Uterus (tissue), 4 donors: ENCODE data around the gene TM4SF20. TPM values are rescaled to one million over a fixed set of nuclear protein-coding genes. Genes with fewer than 3 reads are reported as not detected.

Source experiments
- DNase-seq, 2 donors: peaks; one replicate each; pipeline ENCODE4 v3.0.0-alpha.2; 2019 to 2020
- H3K27ac ChIP-seq, 2 donors: fragments of 200-600 bp; sonication (generic); 1 replicate in 1 of 2; 2 replicates in 1 of 2; pipeline ENCODE4 v1.5.1; 2016 to 2018
- H3K27me3 ChIP-seq, 2 donors: fragments of 200-600 bp; sonication (generic); one replicate each; pipeline ENCODE4 v1.5.1; 2018 to 2019; ENCODE audit warnings: control low read depth in 1 of 2
- H3K36me3 ChIP-seq, 2 donors: fragments of 200-600 bp; sonication (generic); one replicate each; pipeline ENCODE4 v1.5.1; 2019; ENCODE audit warnings: control low read depth in 1 of 2
- H3K4me1 ChIP-seq, 2 donors: fragments of 200-600 bp; sonication (generic); one replicate each; pipeline ENCODE4 v1.5.1; 2018 to 2019; ENCODE audit warnings: control low read depth in 1 of 2
- H3K4me3 ChIP-seq, 2 donors: fragments of 200-600 bp; sonication (generic); 1 replicate in 1 of 2; 2 replicates in 1 of 2; pipeline ENCODE4 v1.5.1; 2018 to 2019; ENCODE audit warnings: mild to moderate bottlenecking in 1 of 2
- H3K9me3 ChIP-seq, 2 donors: fragments of 200-600 bp; sonication (generic); one replicate each; pipeline ENCODE4 v1.5.1; 2019; ENCODE audit warnings: control low read depth in 1 of 2
- CTCF ChIP-seq, 4 experiments: fragments of 200-600 bp in 2 of 4; fragments of 450-650 bp in 2 of 4; sonication (generic) in 2 of 4; IDR thresholded peaks; one replicate each; pipeline ENCODE4 v1.5.1; 2016 to 2019; ENCODE audit warnings: antibody characterized with exemption in 4 of 4, mild to moderate bottlenecking in 2 of 4, moderate library complexity in 1 of 4
- POLR2A ChIP-seq, 2 donors: fragments of 450-650 bp; IDR thresholded peaks; one replicate each; pipeline ENCODE4 v1.6.1; 2016; ENCODE audit warnings: antibody characterized with exemption in 2 of 2, mild to moderate bottlenecking in 1 of 2, moderate library complexity in 1 of 2
- intact Hi-C: fragments of 100-400 bp; cut with DNase I; formaldehyde crosslinking; loops from one replicate; pipeline ENCODE4 v1.15.1; 2023; ENCODE audit warnings: low total_unique reads
- total RNA-seq, 4 donors: library from RNA; depleted of rRNA in 3 of 4; stranded (reverse); fragments of >200 nt in 3 of 4; gene quantifications; one replicate each; pipeline versions ENCODE4 v1.1.0 to v1.2.4, GENCODE V29; 2014 to 2023
- donor health status: DM: yes; HTN: yes; CAD: no.

TM4SF20 gene
- total RNA-seq, 4 donors from 2014 or later, result not detected

GRCh38 chr2:227339098-227339599 is 40.0 kb downstream of the TM4SF20 start:
- no peak for DNase-seq
- H3K36me3 ChIP-seq, result no peaks in the 10 kb centered on the region
- no peaks in the 10 kb centered on the region for H3K27me3 ChIP-seq
- no peaks in the 10 kb centered on the region for H3K9me3 ChIP-seq
- no peak overlapping the region for H3K27ac ChIP-seq
- TF ChIP-seq POLR2A (IDR thresholded peaks at IDR 0.05) (no peak), CTCF (IDR thresholded peaks at IDR 0.05) (no peak)
- no peaks in the 10 kb centered on the region for H3K4me1 ChIP-seq
- intact Hi-C loops, result no loop called here
- H3K4me3 ChIP-seq, result no peak overlapping the region

GRCh38 chr2:227337442-227337841 is 41.7 kb downstream of the TM4SF20 start:
- H3K27me3 ChIP-seq, result no peaks in the 10 kb centered on the region
- H3K36me3 ChIP-seq, result no peaks in the 10 kb centered on the region
- H3K4me3 ChIP-seq, result no peak overlapping the region
- H3K4me1 ChIP-seq, result no peaks in the 10 kb centered on the region
- no peak for DNase-seq
- TF ChIP-seq CTCF (IDR thresholded peaks at IDR 0.05) (no peak), POLR2A (IDR thresholded peaks at IDR 0.05) (no peak)
- intact Hi-C loops, result no loop called here
- no peak overlapping the region for H3K27ac ChIP-seq
- H3K9me3 ChIP-seq, result no peaks in the 10 kb centered on the region

GRCh38 chr2:227335713-227336112 is 43.4 kb downstream of the TM4SF20 start:
- no peak for TF ChIP-seq POLR2A (IDR thresholded peaks at IDR 0.05)
- no peak for TF ChIP-seq CTCF (IDR thresholded peaks at IDR 0.05)
- Histone ChIP-seq H3K27ac (no peak overlapping the region), H3K4me3 (no peak overlapping the region), H3K27me3 (no peaks in the 10 kb centered on the region), H3K4me1 (no peaks in the 10 kb centered on the region), H3K9me3 (no peaks in the 10 kb centered on the region), H3K36me3 (no peaks in the 10 kb centered on the region)
- intact Hi-C loops, result no loop called here
- no peak for DNase-seq

GRCh38 chr2:227326783-227327182 is 52.3 kb downstream of the TM4SF20 start:
- DNase-seq, result no peak
- TF ChIP-seq POLR2A (IDR thresholded peaks at IDR 0.05), result no peak
- no peak for TF ChIP-seq CTCF (IDR thresholded peaks at IDR 0.05)
- no peaks in the 10 kb centered on the region for H3K9me3 ChIP-seq
- no peak overlapping the region for H3K4me3 ChIP-seq
- no peaks in the 10 kb centered on the region for H3K27me3 ChIP-seq
- H3K4me1 ChIP-seq, result no peaks in the 10 kb centered on the region
- intact Hi-C loops, result no loop called here
- no peaks in the 10 kb centered on the region for H3K36me3 ChIP-seq
- H3K27ac ChIP-seq, result no peak overlapping the region

- TF ChIP-seq POLR2A (IDR thresholded peaks at IDR 0.05) (no peak), CTCF (IDR thresholded peaks at IDR 0.05) (no peak)
- H3K4me1 ChIP-seq, result no peaks in the 10 kb centered on the region
- intact Hi-C loops, result no loop called here
- H3K4me3 ChIP-seq, result peak overlapping the region; percentile 75 to 93
- H3K9me3 ChIP-seq, result no peaks in the 10 kb centered on the region
- DNase-seq, result no peak
- H3K36me3 ChIP-seq, result no peaks in the 10 kb centered on the region
- H3K27ac ChIP-seq, result peak overlapping the region; percentile 82 to 89
- H3K27me3 ChIP-seq, result no peaks in the 10 kb centered on the region
Measured at GRCh38 chr2:227325839-227326195, 53.3 kb downstream of the TM4SF20 start.
